Activated CD4-positive, alpha-beta T cell treated with anti-CD3 and anti-CD28 coated beads, Interleukin-2, amount 10 ng/mL, durations not matched to agents 7 days and 5 days (primary cell): ENCODE data around the gene PIH1D1. TPM values are rescaled to one million over a fixed set of nuclear protein-coding genes. Genes with fewer than 3 reads are reported as not detected.
"Not testable (repeated sequence)": the region's sequence is repeated elsewhere in the genome, so short reads cannot be mapped to it uniquely, and the experiment has no call there.

ENCODE experiments used
- CTCF ChIA-PET: fragments of 350-600 bp; sonication (Branson Sonifier 250); formaldehyde crosslinking; loops from one replicate; lab custom pipeline; 2021; ENCODE audit warnings: antibody characterized with exemption; lab: Charles Lee
- POLR2A ChIA-PET: fragments of 350-600 bp; sonication (Branson Sonifier 250); formaldehyde crosslinking; loops from one replicate; lab custom pipeline; 2021; ENCODE audit warnings: antibody characterized with exemption; lab: Charles Lee
- DNase-seq: peaks from one replicate; pipeline ENCODE4 v3.0.0-alpha.2; 2020
- H3K27ac Mint-ChIP-seq: one replicate; pipeline ENCODE4 v1.8.0; 2021; ENCODE audit warnings: mild to moderate bottlenecking, moderate library complexity, mixed read lengths
- H3K27me3 Mint-ChIP-seq: one replicate; pipeline ENCODE4 v1.8.0; 2021; ENCODE audit warnings: mixed read lengths
- H3K36me3 Mint-ChIP-seq: one replicate; pipeline ENCODE4 v1.8.0; 2021; ENCODE audit warnings: low read depth, mixed read lengths
- H3K4me1 Mint-ChIP-seq: one replicate; pipeline ENCODE4 v1.8.0; 2021; ENCODE audit warnings: mixed read lengths
- H3K4me3 Mint-ChIP-seq: one replicate; pipeline ENCODE4 v1.8.0; 2021; ENCODE audit warnings: mild to moderate bottlenecking, moderate library complexity, mixed read lengths
- H3K9me3 Mint-ChIP-seq: one replicate; pipeline ENCODE4 v1.8.0; 2021; ENCODE audit warnings: mixed read lengths
- total RNA-seq, 2 experiments: library from RNA; stranded (reverse); gene quantifications; one replicate each; pipeline ENCODE4 v1.2.3, GENCODE V29; 2021

The PIH1D1 gene
- total RNA-seq, 2 experiments from 2014 or later = 146 to 176 TPM

DNA sequence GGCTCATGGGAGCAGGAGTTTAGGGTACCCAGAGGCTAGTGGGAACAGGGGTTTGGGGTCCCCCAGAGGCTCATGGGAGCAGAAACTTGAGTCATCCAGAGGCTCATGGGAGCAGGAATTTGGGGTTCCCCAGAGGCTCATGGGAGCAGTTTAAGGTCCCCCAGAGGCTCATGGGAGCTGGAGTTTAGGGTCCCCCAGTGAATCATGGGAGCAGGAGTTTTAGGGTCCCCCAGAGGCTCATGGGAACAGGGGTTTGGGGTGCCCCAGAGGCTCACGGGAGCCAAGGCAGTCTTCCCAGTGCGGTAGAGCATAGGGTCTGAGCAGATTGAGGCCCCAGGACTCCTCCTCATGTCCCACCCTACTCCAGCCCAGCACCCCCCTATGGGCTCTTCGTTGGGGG, 13.8 kb upstream of the PIH1D1 start:
- Mint-ChIP-seq H3K27me3 (no peaks in the 10 kb centered on the region), H3K27ac (peak overlapping the region; percentile 71), H3K36me3 (peaks cover 22% of the 10 kb centered on the region), H3K4me3 (no peak overlapping the region), H3K9me3 (no peaks in the 10 kb centered on the region), H3K4me1 (peaks cover 28% of the 10 kb centered on the region)
- POLR2A ChIA-PET = no interaction called here
- CTCF ChIA-PET = interaction anchor here (0.7 to 2.0 kb wide), 3 partner anchors 8 to 14 kb away, joined by 3 to 4 read pairs (median 3); partner anchors contain the start of gene PIH1D1
- DNase-seq = no peak

- Mint-ChIP-seq H3K4me1 (peaks cover 18% of the 10 kb centered on the region), H3K36me3 (peaks cover 29% of the 10 kb centered on the region), H3K4me3 (no peak overlapping the region), H3K27me3 (no peaks in the 10 kb centered on the region), H3K9me3 (no peaks in the 10 kb centered on the region), H3K27ac (peak overlapping the region; percentile 71)
- DNase-seq = no peak
- CTCF ChIA-PET = interaction anchor here (1.5 kb wide), 1 partner anchor 21 kb away, joined by 3 read pairs; no protein-coding TSS in a partner anchor
- POLR2A ChIA-PET = no interaction called here
These were observed 12.5 kb upstream of the PIH1D1 start for GRCh38 chr19:49463960-49464740.

GRCh38 chr19:49462492-49462891, 10.9 kb upstream of the PIH1D1 start:
- ChIA-PET POLR2A (no interaction called here), CTCF (no interaction called here)
- H3K4me1 Mint-ChIP-seq = peaks cover 15% of the 10 kb centered on the region
- H3K9me3 Mint-ChIP-seq = no peaks in the 10 kb centered on the region
- H3K27ac Mint-ChIP-seq = no peak overlapping the region
- H3K4me3 Mint-ChIP-seq = no peak overlapping the region
- H3K27me3 Mint-ChIP-seq = no peaks in the 10 kb centered on the region
- no peak for DNase-seq
- H3K36me3 Mint-ChIP-seq = peaks cover 29% of the 10 kb centered on the region

DNA sequence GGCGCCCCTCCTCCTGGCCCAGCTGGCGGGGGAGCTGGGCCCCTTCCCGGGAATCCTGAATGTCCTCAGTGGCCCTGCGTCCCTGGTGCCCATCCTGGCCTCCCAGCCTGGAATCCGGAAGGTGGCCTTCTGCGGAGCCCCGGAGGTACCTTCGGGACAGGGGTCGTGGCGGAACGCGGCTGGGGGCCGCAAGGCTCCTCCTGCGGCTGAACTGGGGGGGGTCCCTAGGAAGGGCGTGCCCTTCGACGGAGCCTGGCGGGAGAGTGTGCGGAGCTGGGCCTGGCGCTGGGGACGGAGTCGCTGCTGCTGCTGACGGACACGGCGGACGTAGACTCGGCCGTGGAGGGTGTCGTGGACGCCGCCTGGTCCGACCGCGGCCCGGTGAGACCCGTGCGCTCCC, 10.0 kb upstream of the PIH1D1 start:
- no peak for DNase-seq
- ChIA-PET POLR2A (no interaction called here), CTCF (interaction anchor here (1.5 kb wide), 1 partner anchor 8 kb away, joined by 3 read pairs; no protein-coding TSS in a partner anchor)
- Mint-ChIP-seq H3K4me1 (peaks cover 15% of the 10 kb centered on the region), H3K36me3 (peaks cover 33% of the 10 kb centered on the region), H3K27ac (no peak overlapping the region), H3K27me3 (no peaks in the 10 kb centered on the region), H3K9me3 (no peaks in the 10 kb centered on the region), H3K4me3 (no peak overlapping the region)

GRCh38 chr19:49461130-49461529, 9.5 kb upstream of the PIH1D1 start:
- Mint-ChIP-seq H3K36me3 (peaks cover 39% of the 10 kb centered on the region), H3K4me1 (peaks cover 21% of the 10 kb centered on the region)
- H3K27me3 Mint-ChIP-seq, DNase-seq, H3K9me3 Mint-ChIP-seq, H3K27ac Mint-ChIP-seq, H3K4me3 Mint-ChIP-seq, POLR2A ChIA-PET: not testable (repeated sequence)
- CTCF ChIA-PET = interaction anchor here (1.1 to 1.5 kb wide), 2 partner anchors 8 to 10 kb away, joined by 3 to 4 read pairs; no protein-coding TSS in a partner anchor

DNA sequence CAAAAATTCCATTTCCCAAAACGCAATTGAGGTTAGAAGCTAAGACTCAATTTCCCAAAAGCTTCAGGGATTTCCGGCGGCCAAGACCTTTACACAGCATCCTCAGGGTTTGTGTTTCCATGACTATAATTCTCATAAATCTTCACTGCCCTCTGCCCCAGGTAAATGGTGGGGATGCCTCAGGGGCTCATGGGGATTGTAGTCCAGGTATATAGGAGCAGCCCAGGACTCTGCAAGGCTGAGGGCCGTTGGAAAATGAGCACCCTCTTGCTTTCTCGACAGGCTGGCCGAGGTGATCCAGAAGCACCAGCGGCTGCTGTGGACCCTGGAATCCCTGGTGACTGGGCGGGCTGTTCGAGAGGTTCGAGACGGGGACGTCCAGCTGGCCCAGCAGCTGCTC, 7.8 kb upstream of the PIH1D1 start:
- Mint-ChIP-seq H3K27ac (no peak overlapping the region), H3K27me3 (no peaks in the 10 kb centered on the region), H3K4me1 (peaks cover 29% of the 10 kb centered on the region), H3K9me3 (no peaks in the 10 kb centered on the region), H3K4me3 (no peak overlapping the region), H3K36me3 (peaks cover 34% of the 10 kb centered on the region)
- ChIA-PET CTCF (interaction anchor here (1.0 to 2.1 kb wide), 3 partner anchors 10 to 87 kb away, joined by 3 to 9 read pairs (median 6); partner anchors contain the start of gene FLT3LG), POLR2A (no interaction called here)
- DNase-seq = no peak

DNA sequence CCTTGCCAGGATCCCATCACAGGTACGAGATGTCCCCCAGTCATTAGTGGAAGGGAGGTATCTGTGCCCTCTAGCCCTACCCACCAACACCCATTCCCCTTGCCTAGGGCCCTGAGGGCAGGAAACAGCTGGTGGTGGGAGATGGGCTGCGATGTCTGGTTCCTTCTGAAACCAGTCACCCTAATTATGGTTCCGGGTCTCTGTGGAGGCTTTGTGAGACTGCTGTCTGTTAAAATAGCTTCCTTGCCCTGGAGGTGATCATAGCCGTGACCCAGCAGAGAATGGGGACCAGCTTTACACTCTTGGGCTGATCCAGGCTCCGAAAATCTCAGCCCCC, 6.9 kb upstream of the PIH1D1 start:
- CTCF ChIA-PET = interaction anchor here (2.1 kb wide), 1 partner anchor 11 kb away, joined by 9 read pairs; no protein-coding TSS in a partner anchor
- POLR2A ChIA-PET = no interaction called here
- Mint-ChIP-seq H3K27me3 (no peaks in the 10 kb centered on the region), H3K9me3 (no peaks in the 10 kb centered on the region), H3K36me3 (peaks cover 33% of the 10 kb centered on the region), H3K4me1 (peaks cover 34% of the 10 kb centered on the region), H3K4me3 (no peak overlapping the region), H3K27ac (peak overlapping the region; percentile 76)
- no peak for DNase-seq

- H3K27me3 Mint-ChIP-seq = no peaks in the 10 kb centered on the region
- peaks cover 38% of the 10 kb centered on the region for H3K36me3 Mint-ChIP-seq
- ChIA-PET POLR2A (no interaction called here), CTCF (interaction anchor here (0.6 to 1.5 kb wide), 4 partner anchors 13 to 411 kb away, joined by 3 to 4 read pairs (median 4); partner anchors contain the start of genes FLT3LG and PNKP)
- peaks cover 48% of the 10 kb centered on the region for H3K4me1 Mint-ChIP-seq
- no peaks in the 10 kb centered on the region for H3K9me3 Mint-ChIP-seq
- peak overlapping the region; percentile 61 for H3K27ac Mint-ChIP-seq
- H3K4me3 Mint-ChIP-seq = no peak overlapping the region
- DNase-seq = no peak
These were observed 4.7 kb upstream of the PIH1D1 start for GRCh38 chr19:49456326-49456725.

GRCh38 chr19:49455773-49456172, 4.2 kb upstream of the PIH1D1 start:
- Mint-ChIP-seq H3K27me3 (no peaks in the 10 kb centered on the region), H3K36me3 (peaks cover 40% of the 10 kb centered on the region), H3K27ac (peak overlapping the region; percentile 4), H3K4me1 (peaks cover 48% of the 10 kb centered on the region), H3K9me3 (no peaks in the 10 kb centered on the region), H3K4me3 (no peak overlapping the region)
- DNase-seq = no peak
- CTCF ChIA-PET = interaction anchor here (0.6 to 1.5 kb wide), 4 partner anchors 13 to 412 kb away, joined by 3 to 4 read pairs (median 4); partner anchors contain the start of genes FLT3LG and PNKP
- POLR2A ChIA-PET = no interaction called here

GRCh38 chr19:49453757-49454240, 2.2 kb upstream of the PIH1D1 start:
- Mint-ChIP-seq H3K4me1 (peaks cover 61% of the 10 kb centered on the region), H3K4me3 (peak overlapping the region; percentile 98), H3K9me3 (no peaks in the 10 kb centered on the region), H3K36me3 (peaks cover 39% of the 10 kb centered on the region), H3K27ac (peak overlapping the region; percentile 100), H3K27me3 (no peaks in the 10 kb centered on the region)
- POLR2A ChIA-PET = interaction anchor here (0.6 to 1.0 kb wide), 4 partner anchors 11 to 177 kb away, joined by 3 to 6 read pairs (median 4); no protein-coding TSS in a partner anchor
- CTCF ChIA-PET = interaction anchor here (1.0 to 2.6 kb wide), 5 partner anchors 15 to 63 kb away, joined by 3 to 17 read pairs (median 6); no protein-coding TSS in a partner anchor
- DNase-seq = peak; percentile 23

GRCh38 chr19:49453013-49453756, 1.6 kb upstream of the PIH1D1 start, which contains the start of gene ALDH16A1:
TSS of gene ALDH16A1 (plus strand) at chr19:49453225. CDS start at chr19:49453332, 107 bp downstream.
- peaks cover 65% of the 10 kb centered on the region for H3K4me1 Mint-ChIP-seq
- CTCF ChIA-PET = interaction anchor here (1.0 to 2.6 kb wide), 3 partner anchors 16 to 39 kb away, joined by 3 to 17 read pairs (median 7); no protein-coding TSS in a partner anchor
- POLR2A ChIA-PET = interaction anchor here (0.5 to 1.0 kb wide), 3 partner anchors 10 to 17 kb away, joined by 3 to 6 read pairs (median 4); no protein-coding TSS in a partner anchor

DNA sequence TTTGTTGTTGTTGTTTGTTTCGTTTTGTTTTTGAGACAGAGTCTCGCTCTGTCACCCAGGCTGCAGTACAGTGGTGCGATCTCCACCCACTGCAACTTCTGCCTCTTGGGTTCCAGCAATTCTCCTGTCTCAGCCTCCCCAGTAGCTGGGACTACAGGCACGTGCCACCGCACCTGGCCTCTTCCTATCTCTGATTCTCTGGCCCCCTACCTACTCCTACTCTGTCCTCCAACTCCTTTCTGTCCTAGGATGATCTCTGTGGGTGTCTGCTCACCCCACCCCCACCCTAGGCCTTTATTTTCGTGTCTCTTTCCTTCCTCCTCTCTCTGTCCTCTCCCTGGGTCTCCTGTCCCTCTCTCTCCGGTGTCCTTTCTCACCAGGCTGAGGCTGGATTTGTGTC, 1.2 kb downstream of the PIH1D1 start:
- ChIA-PET POLR2A (no interaction called here), CTCF (interaction anchor here (0.8 to 2.1 kb wide), 5 partner anchors 8 to 23 kb away, joined by 3 to 15 read pairs (median 4); partner anchors contain the start of gene FLT3LG)
- peaks cover 42% of the 10 kb centered on the region for H3K36me3 Mint-ChIP-seq
- H3K9me3 Mint-ChIP-seq = no peaks in the 10 kb centered on the region
- H3K27ac Mint-ChIP-seq = peak overlapping the region; percentile 100
- no peaks in the 10 kb centered on the region for H3K27me3 Mint-ChIP-seq
- H3K4me1 Mint-ChIP-seq = peaks cover 61% of the 10 kb centered on the region
- no peak for DNase-seq
- peak overlapping the region; percentile 98 for H3K4me3 Mint-ChIP-seq

More at GRCh38 chr19:49453013-49453756, 1.6 kb upstream of the PIH1D1 start, which contains the start of gene ALDH16A1:
- DNase-seq = peak; percentile 98
- H3K27me3 Mint-ChIP-seq = no peaks in the 10 kb centered on the region
- H3K36me3 Mint-ChIP-seq = peaks cover 45% of the 10 kb centered on the region
- peak within 1 kb of the TSS; percentile 100 for H3K27ac Mint-ChIP-seq
- peak within 1 kb of the TSS; percentile 98 for H3K4me3 Mint-ChIP-seq
- H3K9me3 Mint-ChIP-seq = no peaks in the 10 kb centered on the region
